Trophoblast cell (in vitro differentiated cells and primary cell): Measurements from ENCODE around the gene VWCE.
"Not testable (repeated sequence)": the region's sequence is repeated elsewhere in the genome, so short reads cannot be mapped to it uniquely, and the experiment has no call there.

Experiments
- DNase-seq, 2 donors: peaks; one replicate each; pipeline ENCODE4 v3.0.0-alpha.2; 2016
- H2AFZ ChIP-seq: 2 replicates; pipeline ENCODE4 v1.6.1; 2013; ENCODE audit warnings: low read length, moderate library complexity, mild to moderate bottlenecking; ENCODE audit not compliant: insufficient read depth, poor library complexity
- H2AK5ac ChIP-seq: 2 replicates; pipeline ENCODE4 v1.6.1; 2013; ENCODE audit warnings: mild to moderate bottlenecking, low read length
- H2BK120ac ChIP-seq: 2 replicates; pipeline ENCODE4 v1.6.1; 2013; ENCODE audit warnings: low read length, mild to moderate bottlenecking, moderate library complexity; ENCODE audit not compliant: insufficient read depth, poor library complexity
- H2BK12ac ChIP-seq: 2 replicates; pipeline ENCODE4 v1.6.1; 2013; ENCODE audit warnings: mild to moderate bottlenecking, low read length, moderate library complexity
- H2BK5ac ChIP-seq: 2 replicates; pipeline ENCODE4 v1.6.1; 2013; ENCODE audit warnings: low read length, low read depth, moderate library complexity, mild to moderate bottlenecking; ENCODE audit not compliant: poor library complexity
- H3K14ac ChIP-seq: 2 replicates; pipeline ENCODE4 v1.6.1; 2013; ENCODE audit warnings: mild to moderate bottlenecking, low read length
- H3K18ac ChIP-seq: 2 replicates; pipeline ENCODE4 v1.6.1; 2013; ENCODE audit warnings: mild to moderate bottlenecking, low read length
- H3K23ac ChIP-seq: 2 replicates; pipeline ENCODE4 v1.6.1; 2013; ENCODE audit warnings: low read length
- H3K27ac ChIP-seq: 2 replicates; pipeline ENCODE4 v1.5.1; 2013; ENCODE audit warnings: low read depth, mild to moderate bottlenecking, inconsistent platforms, low read length, moderate library complexity
- H3K27me3 ChIP-seq: 2 replicates; pipeline ENCODE4 v1.6.1; 2013; ENCODE audit warnings: inconsistent platforms, mild to moderate bottlenecking, low read length, moderate library complexity; ENCODE audit not compliant: insufficient read depth
- H3K36me3 ChIP-seq, 2 experiments: 1 replicate in 1 of 2; 2 replicates in 1 of 2; pipeline ENCODE4 v1.6.1; 2013; ENCODE audit warnings: low read length in 2 of 2, mild to moderate bottlenecking in 2 of 2, moderate library complexity in 1 of 2; ENCODE audit not compliant: insufficient read depth in 2 of 2, control insufficient read depth in 1 of 2
- H3K4ac ChIP-seq: 2 replicates; pipeline ENCODE4 v1.6.1; 2013; ENCODE audit warnings: low read depth, mild to moderate bottlenecking, low read length, moderate library complexity
- H3K4me1 ChIP-seq, 2 experiments: 1 replicate in 1 of 2; 2 replicates in 1 of 2; pipeline ENCODE4 v1.6.1; 2013; ENCODE audit warnings: low read length in 2 of 2, mild to moderate bottlenecking in 2 of 2, moderate library complexity in 1 of 2; ENCODE audit not compliant: insufficient read depth in 2 of 2, control insufficient read depth in 1 of 2
- H3K4me2 ChIP-seq: 2 replicates; pipeline ENCODE4 v1.6.1; 2013; ENCODE audit warnings: inconsistent platforms, mild to moderate bottlenecking, low read length, moderate library complexity
- H3K4me3 ChIP-seq: 2 replicates; pipeline ENCODE4 v1.5.1; 2013; ENCODE audit warnings: mild to moderate bottlenecking, low read depth, low read length, inconsistent platforms
- H3K79me1 ChIP-seq: one replicate; pipeline ENCODE4 v1.6.1; 2013; ENCODE audit warnings: low read length
- H3K79me2 ChIP-seq: 2 replicates; pipeline ENCODE4 v1.6.1; 2013; ENCODE audit warnings: low read length, mild to moderate bottlenecking; ENCODE audit not compliant: control insufficient read depth, insufficient read depth, poor library complexity
- H3K9ac ChIP-seq: 2 replicates; pipeline ENCODE4 v1.6.1; 2013; ENCODE audit warnings: mild to moderate bottlenecking, low read length
- H3K9me3 ChIP-seq: 2 replicates; pipeline ENCODE4 v1.6.1; 2013; ENCODE audit warnings: low read depth, mild to moderate bottlenecking, control low read depth, inconsistent platforms, low read length; ENCODE audit not compliant: insufficient read depth
- H4K12ac ChIP-seq: 2 replicates; pipeline ENCODE4 v1.6.1; 2013; ENCODE audit warnings: low read depth, mild to moderate bottlenecking, low read length, moderate library complexity
- H4K8ac ChIP-seq: 2 replicates; pipeline ENCODE4 v1.6.1; 2013; ENCODE audit warnings: low read depth, mild to moderate bottlenecking, low read length, moderate library complexity
- H4K91ac ChIP-seq: one replicate; pipeline ENCODE4 v1.6.1; 2013; ENCODE audit warnings: low read depth, mild to moderate bottlenecking, low read length, moderate library complexity
- WGBS: extraction: QIAGEN DNeasy Blood & Tissue Kit; methylation state at CpG from one replicate; pipeline ENCODE4 v1.1.7; 2013; ENCODE audit warnings: missing lambda C conversion rate; ENCODE audit not compliant: insufficient read length, insufficient coverage; ENCODE audit errors: extremely low coverage; 5-methylcytosine and 5-hydroxymethylcytosine counted together

VWCE gene

DNA sequence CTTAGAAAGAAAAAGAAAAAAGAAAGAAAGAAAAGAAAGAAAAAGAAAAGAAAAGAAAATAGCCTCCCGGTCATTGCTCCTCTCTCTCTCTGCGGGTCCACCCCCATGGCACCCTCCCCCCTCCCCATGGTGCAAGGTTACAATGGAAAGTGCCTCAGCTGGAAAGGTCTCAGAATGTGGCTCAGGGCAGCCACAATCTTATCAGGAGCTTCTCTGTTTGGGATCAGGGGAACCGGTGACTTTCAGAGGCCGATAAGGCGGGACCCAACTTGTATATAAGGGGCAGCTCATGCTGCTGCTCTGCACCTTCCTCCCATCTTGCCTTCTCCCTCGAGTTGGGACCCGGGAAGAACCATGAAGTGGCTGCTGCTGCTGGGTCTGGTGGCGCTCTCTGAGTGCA lies 73.1 kb downstream of the VWCE start, which contains the start of gene PGA4:
Gene PGA4, plus strand, starts transcription at position 301 of the 400 bp plus-strand sequence. Its CDS starts 54 bp downstream, at position 355.
- not testable (repeated sequence) for H2BK120ac ChIP-seq, H2AFZ ChIP-seq, H3K23ac ChIP-seq, H3K9ac ChIP-seq, H3K79me2 ChIP-seq, H3K4me3 ChIP-seq, H3K27ac ChIP-seq, H3K9me3 ChIP-seq, H2AK5ac ChIP-seq, H2BK5ac ChIP-seq, H4K12ac ChIP-seq, H3K4ac ChIP-seq, DNase-seq, H3K79me1 ChIP-seq, H3K36me3 ChIP-seq, H2BK12ac ChIP-seq, H3K18ac ChIP-seq, H3K4me2 ChIP-seq, H3K14ac ChIP-seq, H4K91ac ChIP-seq, H3K27me3 ChIP-seq, H4K8ac ChIP-seq, H3K4me1 ChIP-seq
- no CpG with 5 or more reads among the region's 8 CpGs for WGBS

DNA sequence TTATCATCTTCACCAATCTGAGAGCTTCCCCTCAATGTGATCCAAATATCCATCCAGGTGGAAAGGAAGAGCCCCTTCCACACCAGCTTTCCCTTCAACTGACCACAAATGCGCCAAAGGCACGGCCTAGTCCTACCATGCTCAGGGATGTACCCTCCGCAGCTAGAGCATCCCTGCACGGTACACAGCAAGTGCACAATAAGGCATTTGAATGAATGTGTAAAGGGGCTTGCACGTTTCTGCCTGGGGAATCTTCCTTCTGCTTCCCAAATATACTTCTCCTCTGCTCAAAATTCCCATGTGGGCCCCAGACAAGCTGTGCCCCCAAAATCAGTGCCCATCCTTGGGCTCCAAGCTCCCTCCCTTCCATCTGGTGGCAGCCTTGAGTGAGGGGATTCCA lies 76.1 kb downstream of the VWCE start:
- not testable (repeated sequence) for H3K23ac ChIP-seq, H2BK12ac ChIP-seq, H3K4me1 ChIP-seq, H3K4ac ChIP-seq, H2AK5ac ChIP-seq, DNase-seq, H4K12ac ChIP-seq, H3K36me3 ChIP-seq, H2AFZ ChIP-seq, H4K91ac ChIP-seq, H3K4me3 ChIP-seq, H2BK120ac ChIP-seq, H3K9ac ChIP-seq, H3K79me2 ChIP-seq, H3K18ac ChIP-seq, H3K9me3 ChIP-seq, H3K4me2 ChIP-seq, H3K14ac ChIP-seq, H3K27me3 ChIP-seq, H4K8ac ChIP-seq, H3K79me1 ChIP-seq, H3K27ac ChIP-seq, H2BK5ac ChIP-seq
- WGBS: no CpG with 5 or more reads among the region's 5 CpGs

GRCh38 chr11:61218306-61218705 lies 76.8 kb downstream of the VWCE start:
- not testable (repeated sequence) for H3K9ac ChIP-seq, H4K12ac ChIP-seq, H3K14ac ChIP-seq, H2AK5ac ChIP-seq, H3K36me3 ChIP-seq, H3K79me2 ChIP-seq, H3K27me3 ChIP-seq, H3K23ac ChIP-seq, H2BK12ac ChIP-seq, H2BK5ac ChIP-seq, H3K27ac ChIP-seq, H3K9me3 ChIP-seq, H2AFZ ChIP-seq, H4K8ac ChIP-seq, H3K4ac ChIP-seq, H3K4me1 ChIP-seq, DNase-seq, H4K91ac ChIP-seq, H3K4me3 ChIP-seq, H2BK120ac ChIP-seq, H3K18ac ChIP-seq, H3K4me2 ChIP-seq, H3K79me1 ChIP-seq
- WGBS: no CpG with 5 or more reads among the region's 4 CpGs

DNA sequence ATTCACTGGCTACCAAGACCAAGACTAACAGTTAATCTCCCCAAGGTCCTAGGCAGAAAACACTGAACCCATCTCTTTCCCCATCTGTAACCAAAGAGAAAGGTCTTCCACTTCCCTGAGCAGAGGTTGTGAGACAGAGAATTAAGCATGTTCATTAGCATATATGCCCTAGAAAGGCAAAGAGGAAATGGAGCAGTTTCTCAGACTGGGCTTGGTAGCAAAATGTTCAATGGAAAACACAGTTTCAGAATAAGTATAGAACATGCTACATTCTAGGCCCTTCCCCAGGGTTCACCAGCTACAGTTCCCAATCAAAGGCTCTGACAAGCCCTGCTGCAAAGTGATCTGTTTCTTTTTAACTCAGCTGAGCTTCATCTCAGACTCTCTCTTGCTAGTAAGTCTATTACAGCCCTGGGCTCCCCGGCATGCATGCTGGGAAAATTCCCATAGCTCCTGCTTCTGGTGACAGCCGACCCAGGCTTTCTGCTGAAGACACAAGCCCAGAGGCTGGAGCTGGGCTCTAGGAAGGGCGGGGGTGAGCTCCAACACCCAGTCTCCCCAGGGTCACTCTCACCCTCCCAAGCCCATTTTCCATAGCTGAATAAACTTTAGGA lies 81.3 kb downstream of the VWCE start:
- H3K4ac ChIP-seq, H3K9ac ChIP-seq, H3K14ac ChIP-seq, H4K91ac ChIP-seq, H3K4me2 ChIP-seq, DNase-seq, H3K79me2 ChIP-seq, H3K18ac ChIP-seq, H3K9me3 ChIP-seq, H2BK5ac ChIP-seq, H2AFZ ChIP-seq, H3K4me3 ChIP-seq, H2BK12ac ChIP-seq, H2AK5ac ChIP-seq, H3K36me3 ChIP-seq, H4K12ac ChIP-seq, H3K4me1 ChIP-seq, H2BK120ac ChIP-seq, H3K79me1 ChIP-seq, H3K23ac ChIP-seq, H4K8ac ChIP-seq, H3K27me3 ChIP-seq, H3K27ac ChIP-seq: not testable (repeated sequence)
- no CpG with 5 or more reads among the region's 3 CpGs for WGBS
